IMR-90 (cell line): Measurements from ENCODE around the gene C6orf120.

Experiments used
- POLR2A ChIP-seq: IDR thresholded peaks from 2 replicates; pipeline ENCODE4 v1.6.1; 2012; ENCODE audit warnings: mild to moderate bottlenecking, low read depth, low read length
- TF ChIP-seq, protein P1 (sequence below): conservative IDR thresholded peaks from 2 replicates; pipeline ENCODE4 v1.5.1; 2012; ENCODE audit warnings: mild to moderate bottlenecking, low read depth, low read length, improper control_type of control experiment
- TF ChIP-seq, protein P2 (sequence below): fragments of 150-350 bp; IDR thresholded peaks from 2 replicates; pipeline ENCODE4 v1.6.1; 2017; ENCODE audit warnings: mild to moderate bottlenecking, antibody characterized with exemption, low read length, low read depth

GRCh38 chr6:169689287-169689686 is 12.6 kb upstream of the C6orf120 start:
- TF ChIP-seq, protein P1, sequence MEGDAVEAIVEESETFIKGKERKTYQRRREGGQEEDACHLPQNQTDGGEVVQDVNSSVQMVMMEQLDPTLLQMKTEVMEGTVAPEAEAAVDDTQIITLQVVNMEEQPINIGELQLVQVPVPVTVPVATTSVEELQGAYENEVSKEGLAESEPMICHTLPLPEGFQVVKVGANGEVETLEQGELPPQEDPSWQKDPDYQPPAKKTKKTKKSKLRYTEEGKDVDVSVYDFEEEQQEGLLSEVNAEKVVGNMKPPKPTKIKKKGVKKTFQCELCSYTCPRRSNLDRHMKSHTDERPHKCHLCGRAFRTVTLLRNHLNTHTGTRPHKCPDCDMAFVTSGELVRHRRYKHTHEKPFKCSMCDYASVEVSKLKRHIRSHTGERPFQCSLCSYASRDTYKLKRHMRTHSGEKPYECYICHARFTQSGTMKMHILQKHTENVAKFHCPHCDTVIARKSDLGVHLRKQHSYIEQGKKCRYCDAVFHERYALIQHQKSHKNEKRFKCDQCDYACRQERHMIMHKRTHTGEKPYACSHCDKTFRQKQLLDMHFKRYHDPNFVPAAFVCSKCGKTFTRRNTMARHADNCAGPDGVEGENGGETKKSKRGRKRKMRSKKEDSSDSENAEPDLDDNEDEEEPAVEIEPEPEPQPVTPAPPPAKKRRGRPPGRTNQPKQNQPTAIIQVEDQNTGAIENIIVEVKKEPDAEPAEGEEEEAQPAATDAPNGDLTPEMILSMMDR = no peak
- TF ChIP-seq, protein P2, sequence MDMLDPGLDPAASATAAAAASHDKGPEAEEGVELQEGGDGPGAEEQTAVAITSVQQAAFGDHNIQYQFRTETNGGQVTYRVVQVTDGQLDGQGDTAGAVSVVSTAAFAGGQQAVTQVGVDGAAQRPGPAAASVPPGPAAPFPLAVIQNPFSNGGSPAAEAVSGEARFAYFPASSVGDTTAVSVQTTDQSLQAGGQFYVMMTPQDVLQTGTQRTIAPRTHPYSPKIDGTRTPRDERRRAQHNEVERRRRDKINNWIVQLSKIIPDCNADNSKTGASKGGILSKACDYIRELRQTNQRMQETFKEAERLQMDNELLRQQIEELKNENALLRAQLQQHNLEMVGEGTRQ = no peak
- no peak for TF ChIP-seq POLR2A
